ENCODE results near the gene FUCA2. TPM values are rescaled to one million over a fixed set of nuclear protein-coding genes. Genes with fewer than 3 reads are reported as not detected.

The FUCA2 gene
- total and polyA plus RNA-seq, 2 of the 8 experiments (the other 6 are each of a cell fraction or from before 2014, with no cell fraction given) = 24.2 to 47.2 TPM

DNA sequence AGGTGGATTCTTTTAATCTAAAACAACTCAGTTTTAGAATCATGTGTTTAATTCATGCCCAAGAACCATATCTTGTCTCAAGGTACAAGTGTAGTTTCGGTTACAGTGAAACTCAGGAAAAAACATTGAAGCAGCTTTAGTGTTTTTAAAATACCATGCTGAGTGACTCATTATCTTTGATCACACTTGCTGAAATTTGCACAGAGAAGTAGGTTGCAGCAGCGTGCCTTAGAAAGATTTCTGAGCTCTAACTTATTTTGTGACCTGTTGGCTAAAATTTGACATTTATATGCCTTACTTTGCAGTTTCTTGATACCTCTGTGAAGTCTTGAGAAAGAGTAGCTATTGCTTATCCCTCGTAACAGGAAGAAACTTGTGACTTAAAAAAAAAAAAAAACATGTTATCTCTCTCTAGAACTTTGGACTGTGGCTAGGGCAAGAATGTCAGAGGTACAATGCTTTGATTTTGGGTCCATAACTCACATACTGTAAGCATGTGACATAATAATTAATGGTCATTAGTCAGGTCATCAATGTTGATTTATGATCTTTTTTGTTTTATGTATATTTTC lies 34.5 kb upstream of the FUCA2 start:
- no peaks in the 10 kb centered on the region for H3K23me2 ChIP-seq (ENCODE audit: low read depth, low read length)
- H4K8ac ChIP-seq (ENCODE audit: extremely low read depth, insufficient read depth, low read length) = no peak overlapping the region
- H3K4me1 ChIP-seq (replicated peaks in 1 of 4; ENCODE audit: control insufficient read depth in 3 of 4, insufficient read depth in 4 of 4, low read length in 3 of 4) = peaks cover 0 to 2% (median under 1%) of the 10 kb centered on the region in 4 experiments; a peak in 3 of 7 replicates
- H3K36me3 ChIP-seq (ENCODE audit: control insufficient read depth in 2 of 4, insufficient read depth in 4 of 4, low read length in 3 of 4) = no peaks in the 10 kb centered on the region
- no peak for DNase-seq (ENCODE audit: low read depth in 1 of 2, low spot score in 2 of 2)
- no peaks in the 10 kb centered on the region for H3K9me3 ChIP-seq (ENCODE audit: insufficient read depth in 2 of 2, low read depth in 1 of 2, low read length in 1 of 2)
- no peak overlapping the region for H3K4me3 ChIP-seq (ENCODE audit: extremely low read depth in 1 of 4, insufficient read depth in 2 of 4, low read depth in 3 of 4, low read length in 4 of 4)
- no peak overlapping the region for H4K5ac ChIP-seq (ENCODE audit: insufficient read length, low read depth, low read length)
- no peak overlapping the region for H2AFZ ChIP-seq (ENCODE audit: low read length)
- H3K79me1 ChIP-seq (ENCODE audit: low read depth, low read length) = no peaks in the 10 kb centered on the region
- H4K20me1 ChIP-seq (replicated peaks in 1 of 2; ENCODE audit: control insufficient read depth in 1 of 2, insufficient read depth in 2 of 2, low read length in 2 of 2) = no peaks in the 10 kb centered on the region
- CTCF ChIA-PET (ENCODE audit: partially characterized antibody) = interaction anchor here (1.6 kb wide), 1 partner anchor 29 kb away, joined by 3 read pairs; no protein-coding TSS in a partner anchor
- 76% methylated on average over 3 of the region's 3 CpGs; no CpG with 5 or more reads in 1 of the 2 experiments for WGBS, 2 experiments (ENCODE audit: extremely low coverage in 1 of 2, insufficient coverage in 1 of 2, insufficient read length in 1 of 2, insufficient replicate concordance in 2 of 2, low coverage in 1 of 2, low lambda C conversion rate in 2 of 2, missing lambda C conversion rate in 1 of 2)
- no peak overlapping the region for H2BK12ac ChIP-seq (ENCODE audit: low read depth, low read length)
- H3K27ac ChIP-seq (ENCODE audit: low read depth, low read length) = no peak overlapping the region
- H2BK20ac ChIP-seq (ENCODE audit: low read length) = no peak overlapping the region
- no peak overlapping the region for H3K4ac ChIP-seq (replicated peaks; ENCODE audit: insufficient read length, low read depth, low read length)
- H2AK5ac ChIP-seq (ENCODE audit: low read depth, low read length) = no peak overlapping the region
- H2BK15ac ChIP-seq (ENCODE audit: low read length) = no peak overlapping the region
- H3K14ac ChIP-seq (ENCODE audit: insufficient read length) = no peak overlapping the region
- no peak overlapping the region for H3K18ac ChIP-seq (ENCODE audit: extremely low read depth, low read length)
- H3K56ac ChIP-seq (replicated peaks; ENCODE audit: insufficient read length, low read depth, low read length) = no peak overlapping the region
- no peak overlapping the region for H2BK120ac ChIP-seq (replicated peaks; ENCODE audit: low read depth, low read length)
- H3K4me2 ChIP-seq (ENCODE audit: insufficient read depth in 1 of 2, low read depth in 2 of 2, low read length in 2 of 2) = no peak overlapping the region
- no peak for FAIRE-seq
- POLR2A ChIA-PET (ENCODE audit: partially characterized antibody) = no interaction called here
- H3K23ac ChIP-seq (ENCODE audit: insufficient read length) = no peak overlapping the region
- no peak overlapping the region for H2BK5ac ChIP-seq (ENCODE audit: low read depth, low read length)
- H3K27me3 ChIP-seq (replicated peaks in 1 of 4; ENCODE audit: control insufficient read depth in 3 of 4, extremely low read depth in 1 of 4, insufficient read depth in 3 of 4, low read length in 3 of 4) = no peaks in the 10 kb centered on the region
- no peak overlapping the region for H4K91ac ChIP-seq (replicated peaks; ENCODE audit: insufficient read length, low read length)
- H3K79me2 ChIP-seq (ENCODE audit: control insufficient read depth in 1 of 2, insufficient read depth in 2 of 2, low read length in 2 of 2) = no peaks in the 10 kb centered on the region
- no peak overlapping the region for H3K9ac ChIP-seq (replicated peaks in 1 of 4; ENCODE audit: extremely low read depth in 1 of 4, low read depth in 3 of 4, low read length in 3 of 4)
- no peak for TF ChIP-seq MAFK (IDR thresholded peaks at IDR 0.05; ENCODE audit: low read depth, low read length)
- TF ChIP-seq TBP (IDR thresholded peaks at IDR 0.05; ENCODE audit: low read depth, low read length) = no peak
- no peak for TF ChIP-seq CHD2 (IDR thresholded peaks at IDR 0.05; ENCODE audit: low read length)
- no peak for TF ChIP-seq BCL11A (IDR thresholded peaks at IDR 0.05; ENCODE audit: low read depth in 2 of 2, low read length in 2 of 2)
- TF ChIP-seq SIN3A (conservative IDR thresholded peaks at IDR 0.05 in 1 of 2, IDR thresholded peaks at IDR 0.05 in 1 of 2; ENCODE audit: low read depth in 1 of 2, low read length in 2 of 2) = no peak
- no peak for TF ChIP-seq TAF7 (optimal IDR thresholded peaks at IDR 0.05; ENCODE audit: borderline replicate concordance, low read depth, low read length)
- TF ChIP-seq EZH2 (IDR thresholded peaks at IDR 0.05; ENCODE audit: low read depth, low read length, severe bottlenecking) = no peak
- no peak for TF ChIP-seq BRCA1 (IDR thresholded peaks at IDR 0.05; ENCODE audit: low read depth, low read length)
- TF ChIP-seq, protein P1, sequence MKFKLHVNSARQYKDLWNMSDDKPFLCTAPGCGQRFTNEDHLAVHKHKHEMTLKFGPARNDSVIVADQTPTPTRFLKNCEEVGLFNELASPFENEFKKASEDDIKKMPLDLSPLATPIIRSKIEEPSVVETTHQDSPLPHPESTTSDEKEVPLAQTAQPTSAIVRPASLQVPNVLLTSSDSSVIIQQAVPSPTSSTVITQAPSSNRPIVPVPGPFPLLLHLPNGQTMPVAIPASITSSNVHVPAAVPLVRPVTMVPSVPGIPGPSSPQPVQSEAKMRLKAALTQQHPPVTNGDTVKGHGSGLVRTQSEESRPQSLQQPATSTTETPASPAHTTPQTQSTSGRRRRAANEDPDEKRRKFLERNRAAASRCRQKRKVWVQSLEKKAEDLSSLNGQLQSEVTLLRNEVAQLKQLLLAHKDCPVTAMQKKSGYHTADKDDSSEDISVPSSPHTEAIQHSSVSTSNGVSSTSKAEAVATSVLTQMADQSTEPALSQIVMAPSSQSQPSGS (IDR thresholded peaks at IDR 0.05; ENCODE audit: low read length) = no peak
- no peak for TF ChIP-seq SUZ12 (IDR thresholded peaks at IDR 0.05; ENCODE audit: low read length)
- TF ChIP-seq SP2 (IDR thresholded peaks at IDR 0.05; ENCODE audit: low read length) = no peak
- no peak for TF ChIP-seq FOSL1 (IDR thresholded peaks at IDR 0.05; ENCODE audit: insufficient read depth, low read depth, low read length)

Measured in H1 (cell line).